Esophagus squamous epithelium (tissue), 5 donors: ENCODE measurements around the gene FANK1. TPM values are rescaled to one million over a fixed set of nuclear protein-coding genes. Genes with fewer than 3 reads are reported as not detected.
"Not testable (repeated sequence)": the region's sequence is repeated elsewhere in the genome, so short reads cannot be mapped to it uniquely, and the experiment has no call there.

Experiments
- DNase-seq: peaks from one replicate; lab custom pipeline; 2025; lab: John Stamatoyannopoulos, UW
- H3K27ac ChIP-seq, 4 donors: fragments of 200-600 bp; sonication (generic); one replicate each; pipeline ENCODE4 v1.5.1; 2016 to 2019; ENCODE audit warnings: mild to moderate bottlenecking in 1 of 4
- H3K27me3 ChIP-seq, 4 donors: fragments of 200-600 bp; sonication (generic); 1 replicate in 3 of 4; 2 replicates in 1 of 4; pipeline versions ENCODE4 v1.5.1 to v1.6.0; 2017 to 2021; ENCODE audit warnings: antibody characterized with exemption in 1 of 4
- H3K36me3 ChIP-seq, 3 donors: fragments of 200-600 bp; sonication (generic); one replicate each; pipeline ENCODE4 v1.5.1; 2016 to 2019
- H3K4me1 ChIP-seq, 3 donors: fragments of 200-600 bp; sonication (generic); one replicate each; pipeline ENCODE4 v1.5.1; 2017 to 2019
- H3K4me3 ChIP-seq, 4 donors: fragments of 200-600 bp; sonication (generic); 1 replicate in 3 of 4; 2 replicates in 1 of 4; pipeline ENCODE4 v1.5.1; 2016 to 2019; ENCODE audit warnings: mild to moderate bottlenecking in 2 of 4, moderate library complexity in 1 of 4
- H3K9me3 ChIP-seq, 3 donors: fragments of 200-600 bp; sonication (generic); one replicate each; pipeline ENCODE4 v1.5.1; 2016 to 2019
- POLR2A ChIP-seq, 4 donors: fragments of 450-650 bp; IDR thresholded peaks; one replicate each; pipeline ENCODE4 v1.6.1; 2017; ENCODE audit warnings: antibody characterized with exemption in 4 of 4, mild to moderate bottlenecking in 4 of 4, moderate library complexity in 3 of 4
- WGBS, 2 donors: methylation state at CpG; one replicate each; pipeline ENCODE4 v1.1.5; 2018; 5-methylcytosine and 5-hydroxymethylcytosine counted together
- intact Hi-C: fragments of 100-400 bp; cut with DNase I; formaldehyde crosslinking; loops from one replicate; pipeline ENCODE4 v1.15.0; 2022
- total RNA-seq, 4 donors: library from RNA; depleted of rRNA; stranded (reverse); fragments of >200 nt; gene quantifications; one replicate each; pipeline ENCODE4 v1.1.0, GENCODE V29; 2016
- TF ChIP-seq, protein P1 (sequence below), 6 experiments: fragments of 450-650 bp in 4 of 6; fragments of 200-600 bp in 2 of 6; sonication (generic) in 2 of 6; IDR thresholded peaks; one replicate each; pipeline ENCODE4 v1.5.1; 2016 to 2019; ENCODE audit warnings: antibody characterized with exemption in 6 of 6, mild to moderate bottlenecking in 4 of 6, moderate library complexity in 4 of 6
- donor health status: DM: yes; HTN: yes; CAD: no.

Gene FANK1
- total RNA-seq, 4 donors from 2014 or later = 1.7 to 7.7 (median 3.8) TPM

- 63 to 64% methylated on average over 3 of the region's 3 CpGs for WGBS, 2 donors
- H3K27ac ChIP-seq = peak overlapping the region in 3 of 4 donors; percentile 10 to 58 (median 25)
Measured at GRCh38 chr10:125886914-125887512, 9.4 kb upstream of the FANK1 start.

DNA sequence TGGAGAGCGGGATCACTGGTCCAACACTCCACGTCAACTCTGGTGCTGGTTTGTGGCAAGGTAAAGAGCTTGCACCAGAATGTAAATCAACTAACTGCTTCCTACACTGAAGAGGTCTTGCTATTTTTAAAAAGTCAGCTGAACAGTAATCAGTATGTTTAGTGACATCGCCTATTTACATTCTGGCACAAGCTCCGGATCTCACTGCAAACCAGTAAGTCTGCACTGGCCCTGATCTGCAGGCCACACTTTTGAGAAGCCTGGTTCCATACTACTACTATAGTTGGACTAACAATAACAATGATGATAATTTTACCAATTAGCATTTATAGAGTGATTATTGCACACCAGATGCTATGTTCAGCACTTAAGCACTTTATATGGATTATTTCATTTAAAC lies 6.9 kb upstream of the FANK1 start:
- WGBS, 2 donors = 78 to 82% methylated on average over 4 of the region's 4 CpGs
- H3K36me3 ChIP-seq, DNase-seq, H3K4me3 ChIP-seq, H3K27me3 ChIP-seq, H3K9me3 ChIP-seq, intact Hi-C loops, H3K27ac ChIP-seq: not testable (repeated sequence)
- peaks cover 0 to 33% (median 0%) of the 10 kb centered on the region in 3 donors for H3K4me1 ChIP-seq

More at GRCh38 chr10:125886914-125887512, 9.4 kb upstream of the FANK1 start:
- no peak overlapping the region for H3K4me3 ChIP-seq
- peaks cover 0 to 3% (median 0%) of the 10 kb centered on the region in 3 donors for H3K9me3 ChIP-seq
- no peak for DNase-seq
- H3K36me3 ChIP-seq = peaks cover 0 to 17% (median 0%) of the 10 kb centered on the region in 3 donors
- TF ChIP-seq, protein P1, sequence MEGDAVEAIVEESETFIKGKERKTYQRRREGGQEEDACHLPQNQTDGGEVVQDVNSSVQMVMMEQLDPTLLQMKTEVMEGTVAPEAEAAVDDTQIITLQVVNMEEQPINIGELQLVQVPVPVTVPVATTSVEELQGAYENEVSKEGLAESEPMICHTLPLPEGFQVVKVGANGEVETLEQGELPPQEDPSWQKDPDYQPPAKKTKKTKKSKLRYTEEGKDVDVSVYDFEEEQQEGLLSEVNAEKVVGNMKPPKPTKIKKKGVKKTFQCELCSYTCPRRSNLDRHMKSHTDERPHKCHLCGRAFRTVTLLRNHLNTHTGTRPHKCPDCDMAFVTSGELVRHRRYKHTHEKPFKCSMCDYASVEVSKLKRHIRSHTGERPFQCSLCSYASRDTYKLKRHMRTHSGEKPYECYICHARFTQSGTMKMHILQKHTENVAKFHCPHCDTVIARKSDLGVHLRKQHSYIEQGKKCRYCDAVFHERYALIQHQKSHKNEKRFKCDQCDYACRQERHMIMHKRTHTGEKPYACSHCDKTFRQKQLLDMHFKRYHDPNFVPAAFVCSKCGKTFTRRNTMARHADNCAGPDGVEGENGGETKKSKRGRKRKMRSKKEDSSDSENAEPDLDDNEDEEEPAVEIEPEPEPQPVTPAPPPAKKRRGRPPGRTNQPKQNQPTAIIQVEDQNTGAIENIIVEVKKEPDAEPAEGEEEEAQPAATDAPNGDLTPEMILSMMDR (IDR thresholded peaks at IDR 0.05) = no peak
- no peak for TF ChIP-seq POLR2A (IDR thresholded peaks at IDR 0.05)
- H3K27me3 ChIP-seq = no peaks in the 10 kb centered on the region
- intact Hi-C loops = no loop called here
- peaks cover 0 to 37% (median 0%) of the 10 kb centered on the region in 3 donors for H3K4me1 ChIP-seq

DNA sequence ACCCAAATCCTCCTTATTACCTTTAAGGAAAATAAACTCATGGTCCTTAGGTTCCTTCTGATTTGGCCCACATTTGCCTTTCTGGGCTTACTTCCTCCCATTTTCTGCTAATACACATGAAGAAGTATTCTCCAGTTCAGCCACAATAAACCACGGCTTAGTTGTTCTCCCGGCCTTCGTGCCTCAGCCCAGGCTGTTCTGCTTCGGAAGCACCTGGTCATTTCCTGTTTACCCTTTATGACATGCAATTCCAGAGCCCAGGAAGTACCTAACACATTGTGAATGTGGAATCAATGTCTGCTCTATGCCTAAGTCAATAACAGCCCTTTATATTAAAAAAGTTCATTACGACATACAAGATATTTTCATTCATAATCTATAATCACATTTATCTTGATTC lies 4.0 kb upstream of the FANK1 start:
- intact Hi-C loops, H3K4me3 ChIP-seq, H3K36me3 ChIP-seq, DNase-seq, H3K27ac ChIP-seq, H3K27me3 ChIP-seq, H3K9me3 ChIP-seq: not testable (repeated sequence)
- peaks cover 0 to 40% (median 0%) of the 10 kb centered on the region in 3 donors for H3K4me1 ChIP-seq
- WGBS, 2 donors = 86 to 87% methylated on average over 5 of the region's 5 CpGs

DNA sequence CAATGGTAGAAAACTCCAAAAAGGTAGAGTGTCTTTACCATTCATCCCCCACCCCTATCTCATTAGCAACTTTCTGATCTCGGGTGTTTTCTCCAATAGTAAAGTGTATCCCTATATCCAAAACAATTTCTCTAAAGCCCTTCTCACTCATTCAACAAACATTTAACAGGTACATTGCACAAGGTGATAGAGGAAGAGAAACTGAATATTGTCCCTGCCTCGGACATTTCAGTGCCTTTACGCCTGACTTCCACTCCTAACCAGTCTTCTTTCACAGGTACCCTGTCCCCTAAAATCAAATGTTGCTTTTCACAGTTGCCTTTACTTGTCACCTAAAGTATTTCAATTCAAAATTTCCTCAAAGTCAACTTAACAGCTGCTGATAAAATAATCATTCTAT lies 2.2 kb upstream of the FANK1 start:
- 75 to 86% methylated on average over 3 of the region's 3 CpGs for WGBS, 2 donors
- DNase-seq, H3K36me3 ChIP-seq, H3K27ac ChIP-seq, H3K27me3 ChIP-seq, intact Hi-C loops, H3K9me3 ChIP-seq: not testable (repeated sequence)
- Histone ChIP-seq H3K4me3 (peak overlapping the region in 1 of 4 donors; percentile 97), H3K4me1 (peaks cover 0 to 25% (median 0%) of the 10 kb centered on the region in 3 donors)

GRCh38 chr10:125895130-125896087 lies 955 bp upstream of the FANK1 start:
- H3K27me3 ChIP-seq, H3K36me3 ChIP-seq, intact Hi-C loops, H3K9me3 ChIP-seq, DNase-seq: not testable (repeated sequence)
- Histone ChIP-seq H3K4me3 (peak overlapping the region; percentile 49 to 97 (median 84)), H3K4me1 (peaks cover 0 to 20% (median 0%) of the 10 kb centered on the region in 3 donors), H3K27ac (peak overlapping the region; percentile 88 to 92 (median 90))
- peak in 1 of 4 donors; percentile 3 for TF ChIP-seq POLR2A (IDR thresholded peaks at IDR 0.05)
- WGBS, 2 donors = 38 to 47% methylated on average over 13 to 25 of the region's 50 CpGs

GRCh38 chr10:125897317-125897716 lies 953 bp downstream of the FANK1 start:
- H3K4me1 ChIP-seq = peaks cover 0 to 26% (median 0%) of the 10 kb centered on the region in 3 donors
- intact Hi-C loops, H3K27me3 ChIP-seq, DNase-seq, H3K36me3 ChIP-seq, H3K9me3 ChIP-seq: not testable (repeated sequence)
- H3K27ac ChIP-seq = peak overlapping the region in 3 of 4 donors; percentile 88 to 92 (median 91)
- H3K4me3 ChIP-seq = peak overlapping the region; percentile 49 to 97 (median 84)
- WGBS, 2 donors = 28 to 45% methylated on average over 4 of the region's 4 CpGs

GRCh38 chr10:125900963-125901362 lies 4.6 kb downstream of the FANK1 start:
- H3K9me3 ChIP-seq, H3K36me3 ChIP-seq, H3K27me3 ChIP-seq, intact Hi-C loops, H3K4me3 ChIP-seq, DNase-seq: not testable (repeated sequence)
- peak overlapping the region in 3 of 4 donors; percentile 53 to 67 (median 57) for H3K27ac ChIP-seq
- peaks cover 0 to 24% (median 0%) of the 10 kb centered on the region in 3 donors for H3K4me1 ChIP-seq
- 39 to 44% methylated on average over 3 of the region's 3 CpGs for WGBS, 2 donors

- intact Hi-C loops, H3K36me3 ChIP-seq, DNase-seq, H3K9me3 ChIP-seq, H3K27me3 ChIP-seq, H3K4me3 ChIP-seq: not testable (repeated sequence)
- 62 to 91% methylated on average over 2 to 3 of the region's 3 CpGs for WGBS, 2 donors
- peaks cover 0 to 15% (median 0%) of the 10 kb centered on the region in 3 donors for H3K4me1 ChIP-seq
- H3K27ac ChIP-seq = peak overlapping the region in 3 of 4 donors; percentile 0 to 42 (median 11)
Measured at GRCh38 chr10:125903135-125903640, 6.8 kb downstream of the FANK1 start.

DNA sequence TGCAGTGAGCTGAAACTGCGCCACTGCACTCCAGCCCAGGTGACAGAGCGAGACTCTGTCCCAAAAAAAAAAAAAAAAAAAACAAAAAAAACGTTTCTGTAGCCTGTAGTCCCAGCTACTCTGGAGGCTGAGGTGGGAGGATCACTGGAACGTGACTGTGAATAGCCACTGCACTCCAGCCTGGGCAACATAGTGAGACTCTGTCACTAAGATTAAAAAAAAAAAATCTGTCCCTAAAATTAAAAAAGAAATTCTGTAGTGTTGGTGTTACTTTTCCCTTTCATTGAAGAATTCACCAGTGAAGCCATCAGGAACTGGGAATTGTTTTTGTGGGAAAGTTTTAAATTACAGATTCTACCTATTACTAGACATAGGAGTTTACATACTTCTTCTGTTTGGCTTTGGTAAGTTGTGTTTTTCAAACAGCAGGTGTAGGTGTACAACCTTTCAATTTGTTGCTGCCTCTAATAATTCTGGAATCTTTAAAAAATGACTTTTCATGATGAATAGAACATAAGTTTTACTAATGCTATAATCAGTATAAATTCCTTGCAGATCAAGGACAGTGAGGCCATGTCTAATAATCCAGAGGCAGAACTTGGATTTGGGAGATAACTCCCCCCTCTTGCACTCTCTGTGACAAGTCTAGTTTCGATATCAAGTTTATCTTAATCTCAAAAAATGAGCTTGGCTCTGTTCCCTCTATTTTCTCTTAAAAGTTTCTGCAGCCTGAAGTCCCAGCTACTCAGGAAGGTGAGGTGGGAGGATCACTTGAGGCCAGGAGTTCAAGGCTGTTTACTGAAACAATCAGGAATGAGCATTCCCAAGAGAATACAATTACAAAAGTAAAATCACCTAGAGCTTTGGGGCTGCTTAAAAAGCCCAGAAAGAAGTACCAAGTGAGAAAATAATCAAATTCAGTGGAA lies 9.0 kb downstream of the FANK1 start:
- H3K4me3 ChIP-seq, H3K36me3 ChIP-seq, H3K27ac ChIP-seq, H3K27me3 ChIP-seq, DNase-seq, intact Hi-C loops, H3K9me3 ChIP-seq: not testable (repeated sequence)
- 49 to 63% methylated on average over 3 to 5 of the region's 5 CpGs for WGBS, 2 donors
- H3K4me1 ChIP-seq = peaks cover 0 to 14% (median 0%) of the 10 kb centered on the region in 3 donors

DNA sequence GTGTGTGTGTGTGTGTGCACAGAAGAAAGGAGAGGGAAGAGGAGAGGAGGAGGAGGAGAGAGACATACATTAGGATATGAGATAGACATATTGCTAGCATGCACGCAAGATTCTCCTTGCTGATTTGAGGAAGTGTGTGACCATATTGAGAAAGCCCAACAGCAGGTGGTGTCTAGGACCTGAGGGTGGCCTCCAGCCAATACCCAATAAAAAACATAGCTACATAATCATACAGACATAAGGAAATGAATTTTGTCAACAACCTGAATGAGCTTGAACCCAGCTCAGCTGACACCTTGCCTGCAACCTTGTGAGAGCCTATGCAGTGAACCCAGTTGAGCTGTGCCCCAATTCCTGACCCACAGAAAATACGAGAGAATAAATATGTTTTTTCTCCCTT lies 11.2 kb downstream of the FANK1 start:
- H3K36me3 ChIP-seq, H3K9me3 ChIP-seq, H3K4me1 ChIP-seq, H3K27ac ChIP-seq, intact Hi-C loops, DNase-seq, H3K27me3 ChIP-seq, H3K4me3 ChIP-seq: not testable (repeated sequence)
- WGBS, 2 donors = 77 to 85% methylated on average over 2 of the region's 2 CpGs
